IMR-90 (cell line): ENCODE data around the gene RBBP6.

Experiments used
- CEBPB ChIP-seq: IDR thresholded peaks from 2 replicates; pipeline ENCODE4 v1.6.1; 2012; ENCODE audit warnings: low read depth, low read length, improper control_type of control experiment
- CHD1 ChIP-seq: IDR thresholded peaks from 2 replicates; pipeline ENCODE4 v1.6.1; 2012; ENCODE audit warnings: low read depth, low read length, improper control_type of control experiment
- MAZ ChIP-seq: IDR thresholded peaks from 2 replicates; pipeline ENCODE4 v1.6.1; 2012; ENCODE audit warnings: low read depth, mild to moderate bottlenecking, low read length, improper control_type of control experiment, moderate library complexity, borderline replicate concordance
- MXI1 ChIP-seq: IDR thresholded peaks from 2 replicates; pipeline ENCODE4 v1.6.1; 2012; ENCODE audit warnings: low read depth, mild to moderate bottlenecking, low read length, moderate library complexity, borderline replicate concordance
- POLR2A ChIP-seq: IDR thresholded peaks from 2 replicates; pipeline ENCODE4 v1.6.1; 2012; ENCODE audit warnings: mild to moderate bottlenecking, low read depth, low read length
- TF ChIP-seq, protein P1 (sequence below): conservative IDR thresholded peaks from 2 replicates; pipeline ENCODE4 v1.5.1; 2012; ENCODE audit warnings: mild to moderate bottlenecking, low read depth, low read length, improper control_type of control experiment

DNA sequence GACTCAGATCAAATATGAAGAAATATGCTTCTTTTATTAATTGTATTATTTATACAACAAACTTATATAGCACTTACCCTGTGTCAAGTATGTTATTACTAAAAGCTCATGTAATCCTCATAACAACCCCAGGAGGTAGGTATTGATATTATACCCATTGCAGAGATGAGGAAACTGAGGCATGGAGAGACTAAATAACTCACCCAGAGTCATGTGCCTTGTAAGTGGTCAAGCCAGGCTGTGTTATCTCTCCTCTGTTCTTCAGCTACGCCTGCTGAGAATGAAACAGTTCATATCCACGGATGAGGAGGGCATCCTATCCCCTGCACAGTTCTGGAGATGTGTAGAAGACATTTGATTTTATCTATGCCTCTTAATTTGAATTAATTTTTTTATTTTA lies 78.1 kb downstream of the RBBP6 start:
- TF ChIP-seq MXI1 (no peak), CEBPB (no peak), POLR2A (no peak), CHD1 (no peak), MAZ (no peak)
- TF ChIP-seq, protein P1, sequence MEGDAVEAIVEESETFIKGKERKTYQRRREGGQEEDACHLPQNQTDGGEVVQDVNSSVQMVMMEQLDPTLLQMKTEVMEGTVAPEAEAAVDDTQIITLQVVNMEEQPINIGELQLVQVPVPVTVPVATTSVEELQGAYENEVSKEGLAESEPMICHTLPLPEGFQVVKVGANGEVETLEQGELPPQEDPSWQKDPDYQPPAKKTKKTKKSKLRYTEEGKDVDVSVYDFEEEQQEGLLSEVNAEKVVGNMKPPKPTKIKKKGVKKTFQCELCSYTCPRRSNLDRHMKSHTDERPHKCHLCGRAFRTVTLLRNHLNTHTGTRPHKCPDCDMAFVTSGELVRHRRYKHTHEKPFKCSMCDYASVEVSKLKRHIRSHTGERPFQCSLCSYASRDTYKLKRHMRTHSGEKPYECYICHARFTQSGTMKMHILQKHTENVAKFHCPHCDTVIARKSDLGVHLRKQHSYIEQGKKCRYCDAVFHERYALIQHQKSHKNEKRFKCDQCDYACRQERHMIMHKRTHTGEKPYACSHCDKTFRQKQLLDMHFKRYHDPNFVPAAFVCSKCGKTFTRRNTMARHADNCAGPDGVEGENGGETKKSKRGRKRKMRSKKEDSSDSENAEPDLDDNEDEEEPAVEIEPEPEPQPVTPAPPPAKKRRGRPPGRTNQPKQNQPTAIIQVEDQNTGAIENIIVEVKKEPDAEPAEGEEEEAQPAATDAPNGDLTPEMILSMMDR: no peak
